GM23338 (cell line): ENCODE data around the gene PROB1. TPM values are rescaled to one million over a fixed set of nuclear protein-coding genes. Genes with fewer than 3 reads are reported as not detected.

Source experiments
- ATAC-seq: fragments of 200-7000 bp; cut with Tn5 transposase; 3 replicates; pipeline ENCODE4 v1.9.1; 2020
- DNase-seq: peaks from one replicate; pipeline ENCODE4 v3.0.0-alpha.2; 2015; ENCODE audit warnings: low spot score
- H2AFZ ChIP-seq: fragments of 200-600 bp; sonication (generic); 2 replicates; pipeline ENCODE4 v1.8.0; 2016; ENCODE audit warnings: antibody characterized with exemption, mild to moderate bottlenecking, moderate library complexity
- H3F3A ChIP-seq: fragments of 200-600 bp; sonication (generic); replicated peaks from 2 replicates; pipeline ENCODE4 v1.8.0; 2017; ENCODE audit warnings: antibody characterized with exemption, mixed run types, low read depth
- H3K27ac ChIP-seq: fragments of 200-600 bp; sonication (generic); 2 replicates; pipeline ENCODE4 v1.6.1; 2016; ENCODE audit warnings: low read depth
- H3K27me3 ChIP-seq: fragments of 200-600 bp; sonication (generic); 2 replicates; pipeline ENCODE4 v1.8.0; 2016; ENCODE audit warnings: mild to moderate bottlenecking, mixed run types, moderate library complexity; ENCODE audit not compliant: insufficient read depth
- H3K36me3 ChIP-seq: fragments of 200-600 bp; sonication (generic); 2 replicates; pipeline ENCODE4 v1.8.0; 2016; ENCODE audit warnings: mild to moderate bottlenecking; ENCODE audit not compliant: insufficient read depth
- H3K4me1 ChIP-seq: fragments of 200-600 bp; sonication (generic); 2 replicates; pipeline ENCODE4 v1.8.0; 2016; ENCODE audit warnings: mild to moderate bottlenecking, moderate library complexity; ENCODE audit not compliant: insufficient read depth
- H3K4me2 ChIP-seq: fragments of 200-600 bp; sonication (generic); 2 replicates; pipeline ENCODE4 v1.7.1; 2017; ENCODE audit warnings: mixed run types
- H3K4me3 ChIP-seq: fragments of 200-600 bp; sonication (generic); 2 replicates; pipeline ENCODE4 v1.6.1; 2016; ENCODE audit warnings: mixed run types
- H3K79me2 ChIP-seq: fragments of 200-600 bp; sonication (generic); replicated peaks from 2 replicates; pipeline ENCODE4 v1.8.0; 2017; ENCODE audit warnings: mild to moderate bottlenecking; ENCODE audit not compliant: insufficient read depth
- H3K9me2 ChIP-seq: fragments of 200-600 bp; sonication (generic); 2 replicates; pipeline ENCODE4 v1.8.0; 2017; ENCODE audit not compliant: insufficient read depth
- H4K20me1 ChIP-seq: fragments of 200-600 bp; sonication (generic); replicated peaks from 2 replicates; pipeline ENCODE4 v1.8.0; 2017; ENCODE audit warnings: mild to moderate bottlenecking; ENCODE audit not compliant: insufficient read depth
- H3K27ac Mint-ChIP-seq: 2 replicates; pipeline ENCODE4 v1.8.0; 2020; ENCODE audit warnings: inconsistent platforms, mild to moderate bottlenecking, moderate library complexity, mixed read lengths
- H3K27me3 Mint-ChIP-seq: 3 replicates; pipeline ENCODE4 v1.8.0; 2022; ENCODE audit warnings: low read depth, mild to moderate bottlenecking, moderate library complexity, mixed read lengths, inconsistent platforms; ENCODE audit not compliant: insufficient read depth, poor library complexity
- H3K36me3 Mint-ChIP-seq: 3 replicates; pipeline ENCODE4 v1.8.0; 2021; ENCODE audit warnings: low read depth, mild to moderate bottlenecking, inconsistent platforms, moderate library complexity, mixed read lengths
- H3K4me1 Mint-ChIP-seq: 3 replicates; pipeline ENCODE4 v1.8.0; 2020; ENCODE audit warnings: mild to moderate bottlenecking, inconsistent platforms, mixed read lengths
- H3K4me3 Mint-ChIP-seq: 3 replicates; pipeline ENCODE4 v1.8.0; 2021; ENCODE audit warnings: moderate library complexity, mild to moderate bottlenecking, inconsistent platforms, mixed read lengths
- H3K9me3 Mint-ChIP-seq: 3 replicates; pipeline ENCODE4 v1.8.0; 2020; ENCODE audit warnings: moderate library complexity, mild to moderate bottlenecking, inconsistent platforms, mixed read lengths
- CTCF ChIP-seq, 2 experiments: fragments of 200-600 bp in 1 of 2; sonication (generic) in 1 of 2; conservative IDR thresholded peaks; 2 replicates each; pipeline versions ENCODE4 v1.5.1 to v1.6.1; 2016 to 2017; ENCODE audit warnings: antibody characterized with exemption in 2 of 2, low read depth in 2 of 2, mild to moderate bottlenecking in 2 of 2, moderate library complexity in 1 of 2
- EZH2phosphoT487 ChIP-seq: fragments of 200-600 bp; sonication (generic); IDR thresholded peaks from one replicate; pipeline ENCODE4 v1.8.1; 2018; ENCODE audit warnings: antibody characterized with exemption; ENCODE audit not compliant: unreplicated experiment
- JUNB ChIP-seq: IDR thresholded peaks from one replicate; pipeline ENCODE4 v1.6.1; 2016; ENCODE audit warnings: antibody characterized with exemption; ENCODE audit not compliant: unreplicated experiment
- POLR2AphosphoS5 ChIP-seq: IDR thresholded peaks from 2 replicates; pipeline ENCODE4 v1.6.1; 2016; ENCODE audit warnings: antibody characterized with exemption, low read depth
- STAT1 ChIP-seq: IDR thresholded peaks from one replicate; pipeline ENCODE4 v1.6.1; 2016; ENCODE audit warnings: antibody characterized with exemption; ENCODE audit not compliant: unreplicated experiment
- ZNF114 ChIP-seq: fragments of 250-450 bp; sonication (Bioruptor Pico); IDR thresholded peaks from 2 replicates; pipeline ENCODE4 v1.5.0; 2020; ENCODE audit warnings: mild to moderate bottlenecking, moderate library complexity
- ZNF331 ChIP-seq: fragments of 250-450 bp; sonication (Bioruptor Pico); IDR thresholded peaks from 2 replicates; pipeline ENCODE4 v1.5.0; 2020; ENCODE audit warnings: low read depth, mild to moderate bottlenecking, moderate library complexity
- ZNF462 ChIP-seq: fragments of 250-450 bp; sonication (Bioruptor Pico); IDR thresholded peaks from 2 replicates; pipeline ENCODE4 v1.5.0; 2020; ENCODE audit warnings: mild to moderate bottlenecking, moderate library complexity
- polyA plus RNA-seq: library from polyadenylated mRNA; unstranded; fragments of >200 nt; fragmentation: Nextera tagmentation; extraction: Ambion mirVana; gene quantifications from 2 replicates; pipeline ENCODE4 v1.2.1, GENCODE V29; 2016
- total RNA-seq: library from RNA; depleted of rRNA; stranded (reverse); fragments of >200 nt; shearing (Covaris generic); gene quantifications from 2 replicates; pipeline ENCODE4 v1.2.3, GENCODE V29; 2014

Gene PROB1
- total and polyA plus RNA-seq, 2 experiments from 2014 or later: 0.73 to 2.7 TPM

GRCh38 chr5:139378941-139379361 lies 16.0 kb downstream of the PROB1 start:
- Mint-ChIP-seq H3K27ac (no peak overlapping the region), H3K4me3 (no peak overlapping the region), H3K4me1 (peaks cover 10% of the 10 kb centered on the region; the same call in 2 of the 3 replicates), H3K27me3 (peaks cover 8% of the 10 kb centered on the region), H3K9me3 (no peaks in the 10 kb centered on the region), H3K36me3 (peaks cover 2% of the 10 kb centered on the region; the same call in 1 of the 3 replicates)
- H3K79me2 ChIP-seq: no peaks in the 10 kb centered on the region
- H3K27ac ChIP-seq: no peak overlapping the region
- H3K36me3 ChIP-seq: no peaks in the 10 kb centered on the region
- DNase-seq: no peak
- no peaks in the 10 kb centered on the region; the same call in 1 of the 2 replicates for H4K20me1 ChIP-seq
- no peaks in the 10 kb centered on the region for H3K27me3 ChIP-seq
- peak overlapping the region; percentile 71; the same call in 1 of the 2 replicates for H3K4me2 ChIP-seq
- no peak for ATAC-seq
- no peaks in the 10 kb centered on the region; the same call in 1 of the 2 replicates for H3F3A ChIP-seq
- H3K9me2 ChIP-seq: no peaks in the 10 kb centered on the region
- H3K4me3 ChIP-seq: 0 out of 2 replicates have a peak overlapping the region, but pooled peaks have one; percentile 35
- no peak overlapping the region for H2AFZ ChIP-seq
- H3K4me1 ChIP-seq: peaks cover 4% of the 10 kb centered on the region; the same call in 1 of the 2 replicates
- TF ChIP-seq ZNF462 (CRISPR knock-in tag): no peak
- no peak for TF ChIP-seq CTCF (conservative IDR thresholded peaks at IDR 0.05; ENCODE audit: low read depth in 2 of 2)
- TF ChIP-seq ZNF114 (CRISPR knock-in tag): no peak
- TF ChIP-seq STAT1: no peak
- no peak for TF ChIP-seq ZNF331 (CRISPR knock-in tag)
- TF ChIP-seq JUNB: no peak
- TF ChIP-seq POLR2AphosphoS5: no peak
- TF ChIP-seq EZH2phosphoT487: no peak
